Smooth muscle cell (in vitro differentiated cells): ENCODE results near the gene LIMK1. TPM values are rescaled to one million over a fixed set of nuclear protein-coding genes. Genes with fewer than 3 reads are reported as not detected.

Source experiments
- DNase-seq: peaks from one replicate; lab custom pipeline; 2025; ENCODE audit not compliant: unreplicated experiment; lab: John Stamatoyannopoulos, UW
- H2AFZ ChIP-seq: fragments of 200-600 bp; sonication (generic); 2 replicates; pipeline ENCODE4 v1.6.0; 2016; ENCODE audit warnings: antibody characterized with exemption, low read depth, mild to moderate bottlenecking
- H3F3A ChIP-seq: fragments of 200-600 bp; sonication (generic); 2 replicates; pipeline ENCODE4 v1.6.0; 2017; ENCODE audit warnings: antibody characterized with exemption, low read depth
- H3K27ac ChIP-seq: fragments of 200-600 bp; sonication (generic); 2 replicates; pipeline ENCODE4 v1.5.1; 2016; ENCODE audit warnings: low read depth, mild to moderate bottlenecking
- H3K27me3 ChIP-seq: fragments of 200-600 bp; sonication (generic); 2 replicates; pipeline ENCODE4 v1.6.1; 2016; ENCODE audit warnings: low read depth, mild to moderate bottlenecking
- H3K36me3 ChIP-seq: fragments of 200-600 bp; sonication (generic); 2 replicates; pipeline ENCODE4 v1.5.1; 2016; ENCODE audit warnings: low read depth
- H3K4me1 ChIP-seq: fragments of 200-600 bp; sonication (generic); 2 replicates; pipeline ENCODE4 v1.5.1; 2016; ENCODE audit warnings: low read depth
- H3K4me2 ChIP-seq: fragments of 200-600 bp; sonication (generic); 2 replicates; pipeline ENCODE4 v1.6.0; 2016; ENCODE audit warnings: mild to moderate bottlenecking
- H3K4me3 ChIP-seq: fragments of 200-600 bp; sonication (generic); 2 replicates; pipeline ENCODE4 v1.5.1; 2016; ENCODE audit warnings: mild to moderate bottlenecking
- H3K79me2 ChIP-seq: fragments of 200-600 bp; sonication (generic); 2 replicates; pipeline ENCODE4 v1.6.0; 2016; ENCODE audit warnings: low read depth, mild to moderate bottlenecking
- H3K9ac ChIP-seq: fragments of 200-600 bp; sonication (generic); 2 replicates; pipeline ENCODE4 v1.6.0; 2016; ENCODE audit warnings: low read depth
- H3K9me3 ChIP-seq: fragments of 200-600 bp; sonication (generic); replicated peaks from 2 replicates; pipeline ENCODE4 v1.5.1; 2016; ENCODE audit warnings: low read depth
- H4K20me1 ChIP-seq: fragments of 200-600 bp; sonication (generic); 2 replicates; pipeline ENCODE4 v1.6.0; 2016; ENCODE audit warnings: low read depth
- WGBS: methylation state at CpG from one replicate; pipeline ENCODE4 v1.1.7; 2016; ENCODE audit warnings: low lambda C conversion rate; 5-methylcytosine and 5-hydroxymethylcytosine counted together
- polyA plus RNA-seq: library from polyadenylated mRNA; unstranded; fragments of >200 nt; fragmentation: Nextera tagmentation; extraction: Ambion mirVana; gene quantifications from 2 replicates; pipeline ENCODE4 v1.2.1, GENCODE V29; 2016
- total RNA-seq: library from RNA; depleted of rRNA; stranded (reverse); fragments of >200 nt; gene quantifications from 2 replicates; pipeline ENCODE4 v1.2.3, GENCODE V29; 2014
- TF ChIP-seq, protein P1 (sequence below): fragments of 200-600 bp; sonication (generic); IDR thresholded peaks from 2 replicates; pipeline ENCODE4 v1.5.1; 2017; ENCODE audit warnings: borderline replicate concordance, mild to moderate bottlenecking, antibody characterized with exemption; ENCODE audit not compliant: insufficient read depth, poor library complexity, severe bottlenecking

The LIMK1 gene
- total and polyA plus RNA-seq, 2 experiments from 2014 or later = 23.6 to 29.2 TPM

DNA sequence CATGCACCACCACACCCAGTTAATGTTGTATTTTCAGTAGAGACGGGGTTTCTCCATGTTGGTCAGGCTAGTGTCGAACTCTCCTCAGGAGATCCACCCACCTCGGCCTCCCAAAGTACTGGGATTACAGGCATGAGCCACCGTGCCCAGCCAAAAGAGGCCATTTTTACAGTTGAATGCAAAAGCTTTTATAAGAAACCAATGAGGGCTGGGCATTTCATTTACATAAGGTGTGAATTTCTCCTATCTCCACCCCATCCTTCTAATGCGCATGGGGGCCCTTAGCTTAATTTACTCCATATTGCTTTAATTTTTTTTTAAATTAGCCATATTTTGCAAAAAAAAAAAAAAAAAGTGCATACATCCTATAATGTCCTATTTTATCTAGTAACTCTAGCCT is 65.5 kb downstream of the LIMK1 start:
- no peaks in the 10 kb centered on the region for H3K36me3 ChIP-seq
- no peaks in the 10 kb centered on the region for H3K79me2 ChIP-seq
- no peaks in the 10 kb centered on the region for H3K27me3 ChIP-seq
- H3K9ac ChIP-seq = no peak overlapping the region
- no peak for DNase-seq
- no peak overlapping the region for H3K4me2 ChIP-seq
- no peak overlapping the region for H2AFZ ChIP-seq
- 89% methylated on average over 5 of the region's 5 CpGs for WGBS
- TF ChIP-seq, protein P1, sequence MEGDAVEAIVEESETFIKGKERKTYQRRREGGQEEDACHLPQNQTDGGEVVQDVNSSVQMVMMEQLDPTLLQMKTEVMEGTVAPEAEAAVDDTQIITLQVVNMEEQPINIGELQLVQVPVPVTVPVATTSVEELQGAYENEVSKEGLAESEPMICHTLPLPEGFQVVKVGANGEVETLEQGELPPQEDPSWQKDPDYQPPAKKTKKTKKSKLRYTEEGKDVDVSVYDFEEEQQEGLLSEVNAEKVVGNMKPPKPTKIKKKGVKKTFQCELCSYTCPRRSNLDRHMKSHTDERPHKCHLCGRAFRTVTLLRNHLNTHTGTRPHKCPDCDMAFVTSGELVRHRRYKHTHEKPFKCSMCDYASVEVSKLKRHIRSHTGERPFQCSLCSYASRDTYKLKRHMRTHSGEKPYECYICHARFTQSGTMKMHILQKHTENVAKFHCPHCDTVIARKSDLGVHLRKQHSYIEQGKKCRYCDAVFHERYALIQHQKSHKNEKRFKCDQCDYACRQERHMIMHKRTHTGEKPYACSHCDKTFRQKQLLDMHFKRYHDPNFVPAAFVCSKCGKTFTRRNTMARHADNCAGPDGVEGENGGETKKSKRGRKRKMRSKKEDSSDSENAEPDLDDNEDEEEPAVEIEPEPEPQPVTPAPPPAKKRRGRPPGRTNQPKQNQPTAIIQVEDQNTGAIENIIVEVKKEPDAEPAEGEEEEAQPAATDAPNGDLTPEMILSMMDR = no peak
- H3K9me3 ChIP-seq = no peaks in the 10 kb centered on the region
- no peak overlapping the region for H3K27ac ChIP-seq
- H3K4me3 ChIP-seq = no peak overlapping the region
- no peaks in the 10 kb centered on the region for H3F3A ChIP-seq
- H3K4me1 ChIP-seq = no peaks in the 10 kb centered on the region
- no peaks in the 10 kb centered on the region for H4K20me1 ChIP-seq

DNA sequence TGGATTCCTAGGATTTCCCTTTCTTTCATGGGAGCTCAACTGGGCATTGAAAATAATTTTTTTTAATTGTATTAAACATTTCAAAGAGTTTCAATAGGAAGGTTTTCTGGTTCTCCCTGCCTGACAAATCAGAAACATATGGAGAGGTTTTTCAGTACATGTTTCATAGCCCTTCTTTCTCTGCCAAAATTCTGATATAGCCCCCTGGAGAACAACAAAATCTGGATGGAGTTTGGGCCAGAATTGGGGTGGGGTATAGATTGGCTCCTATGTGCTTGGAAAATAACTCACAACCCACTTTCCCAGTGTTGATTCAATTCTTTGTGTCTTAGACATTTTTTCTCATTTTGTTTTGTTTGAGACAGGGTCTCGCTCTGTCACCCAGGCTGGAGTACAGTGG is 66.0 kb downstream of the LIMK1 start:
- TF ChIP-seq, protein P1 = no peak
- H3K4me2 ChIP-seq = no peak overlapping the region
- no peaks in the 10 kb centered on the region for H3K27me3 ChIP-seq
- no peaks in the 10 kb centered on the region for H3K36me3 ChIP-seq
- DNase-seq = no peak
- no peaks in the 10 kb centered on the region for H3K9me3 ChIP-seq
- H4K20me1 ChIP-seq = no peaks in the 10 kb centered on the region
- no peak overlapping the region for H2AFZ ChIP-seq
- no peak overlapping the region for H3K9ac ChIP-seq
- H3K4me3 ChIP-seq = no peak overlapping the region
- H3F3A ChIP-seq = no peaks in the 10 kb centered on the region
- no peak overlapping the region for H3K27ac ChIP-seq
- H3K79me2 ChIP-seq = no peaks in the 10 kb centered on the region
- no peaks in the 10 kb centered on the region for H3K4me1 ChIP-seq
- WGBS = 100% methylated on average over 1 of the region's 1 CpG

- Histone ChIP-seq H3K9ac (no peak overlapping the region), H3K27me3 (no peaks in the 10 kb centered on the region), H3K36me3 (no peaks in the 10 kb centered on the region), H3F3A (no peaks in the 10 kb centered on the region), H3K4me3 (no peak overlapping the region), H3K79me2 (no peaks in the 10 kb centered on the region), H3K9me3 (no peaks in the 10 kb centered on the region), H2AFZ (no peak overlapping the region), H3K4me1 (no peaks in the 10 kb centered on the region), H3K27ac (no peak overlapping the region), H4K20me1 (no peaks in the 10 kb centered on the region), H3K4me2 (no peak overlapping the region)
- DNase-seq = no peak
- TF ChIP-seq, protein P1 = no peak
- WGBS = 78% methylated on average over 9 of the region's 9 CpGs
These were observed 70.1 kb downstream of the LIMK1 start for GRCh38 chr7:74153736-74154135.

- no peak overlapping the region for H2AFZ ChIP-seq
- no peaks in the 10 kb centered on the region for H3K4me1 ChIP-seq
- TF ChIP-seq, protein P1 = no peak
- no peak overlapping the region for H3K4me3 ChIP-seq
- no peaks in the 10 kb centered on the region for H4K20me1 ChIP-seq
- 84% methylated on average over 9 of the region's 9 CpGs for WGBS
- no peak overlapping the region for H3K27ac ChIP-seq
- H3K79me2 ChIP-seq = no peaks in the 10 kb centered on the region
- H3K9ac ChIP-seq = no peak overlapping the region
- no peak for DNase-seq
- no peak overlapping the region for H3K4me2 ChIP-seq
- no peaks in the 10 kb centered on the region for H3F3A ChIP-seq
- H3K36me3 ChIP-seq = no peaks in the 10 kb centered on the region
- no peaks in the 10 kb centered on the region for H3K9me3 ChIP-seq
- no peaks in the 10 kb centered on the region for H3K27me3 ChIP-seq
These were observed 72.3 kb downstream of the LIMK1 start for GRCh38 chr7:74155810-74156395.
